ENCODE results near the gene RTP3.

The RTP3 gene

GRCh38 chr3:46549989-46550388, 52.2 kb downstream of the RTP3 start:
- DNase-seq (ENCODE audit: low read depth) = no peak
- no peak for TF ChIP-seq CTCF (conservative IDR thresholded peaks at IDR 0.05; ENCODE audit: control insufficient read depth, insufficient read depth, low read depth, low read length)
- no peak overlapping the region for H3K4me3 ChIP-seq (ENCODE audit: control insufficient read depth, low read depth, low read length)
